HepG2 (cell line): ENCODE data around the gene PLIN5. TPM values are rescaled to one million over a fixed set of nuclear protein-coding genes. Genes with fewer than 3 reads are reported as not detected.

ENCODE experiments used
- CEBPB ChIP-seq: IDR thresholded peaks from 2 replicates; pipeline ENCODE4 v1.6.1; 2011; ENCODE audit warnings: low read depth, low read length, improper control_type of control experiment, borderline replicate concordance
- CHD2 ChIP-seq: IDR thresholded peaks from 2 replicates; pipeline ENCODE4 v1.6.1; 2011; ENCODE audit warnings: low read depth, low read length, improper control_type of control experiment
- CTCF ChIP-seq: sonication (generic); formaldehyde crosslinking; IDR thresholded peaks from 2 replicates; pipeline ENCODE4 v1.5.0; 2020; ENCODE audit warnings: mild to moderate bottlenecking, missing genetic modification reagents, moderate library complexity
- EZH2 ChIP-seq: conservative IDR thresholded peaks from 2 replicates; pipeline ENCODE4 v1.6.1; 2012; ENCODE audit warnings: mild to moderate bottlenecking, low read depth, low read length, moderate library complexity
- GMEB1 ChIP-seq: sonication (generic); formaldehyde crosslinking; IDR thresholded peaks from 2 replicates; pipeline ENCODE4 v1.5.1; 2020; ENCODE audit warnings: missing genetic modification reagents, mild to moderate bottlenecking, borderline replicate concordance
- MTA1 ChIP-seq: sonication (generic); formaldehyde crosslinking; IDR thresholded peaks from 2 replicates; pipeline ENCODE4 v1.4.0; 2020; ENCODE audit warnings: missing genetic modification reagents, mild to moderate bottlenecking, borderline replicate concordance
- NFYC ChIP-seq: IDR thresholded peaks from 2 replicates; pipeline ENCODE4 v1.6.1; 2016; ENCODE audit warnings: missing genetic modification reagents, missing compliant biosample characterization
- NONO ChIP-seq, 2 experiments: fragments of 450-650 bp in 1 of 2; sonication (generic) in 1 of 2; formaldehyde crosslinking in 1 of 2; IDR thresholded peaks in 1 of 2; conservative IDR thresholded peaks in 1 of 2; 2 replicates each; pipeline versions ENCODE4 v1.6.1 to v1.8.0; 2017 to 2022; ENCODE audit warnings: mild to moderate bottlenecking in 1 of 2, missing genetic modification reagents in 1 of 2, moderate library complexity in 1 of 2
- NR1H2 ChIP-seq: sonication (generic); formaldehyde crosslinking; IDR thresholded peaks from 2 replicates; pipeline ENCODE4 v1.8.1; 2022; ENCODE audit warnings: low read depth, missing genetic modification reagents, borderline replicate concordance
- PCBP1 ChIP-seq: fragments of 200-400 bp; formaldehyde crosslinking; IDR thresholded peaks from 2 replicates; pipeline ENCODE4 v1.6.1; 2017; ENCODE audit warnings: mild to moderate bottlenecking, low read depth, low read length, borderline replicate concordance
- REPIN1 ChIP-seq: sonication (generic); formaldehyde crosslinking; IDR thresholded peaks from 2 replicates; pipeline ENCODE4 v1.8.0; 2022; ENCODE audit warnings: missing genetic modification reagents, low read depth, mild to moderate bottlenecking, borderline replicate concordance
- SALL2 ChIP-seq: sonication (generic); formaldehyde crosslinking; IDR thresholded peaks from 2 replicates; pipeline ENCODE4 v1.8.1; 2023; ENCODE audit warnings: mild to moderate bottlenecking, missing genetic modification reagents, inconsistent platforms
- SKI ChIP-seq: fragments of 450-650 bp; IDR thresholded peaks from one replicate; pipeline ENCODE4 v1.6.1; 2018; ENCODE audit warnings: mild to moderate bottlenecking; ENCODE audit not compliant: partially characterized antibody
- SMYD3 ChIP-seq: sonication (generic); formaldehyde crosslinking; IDR thresholded peaks from 2 replicates; pipeline ENCODE4 v1.8.1; 2023; ENCODE audit warnings: mild to moderate bottlenecking, missing genetic modification reagents
- SP4 ChIP-seq: sonication (generic); formaldehyde crosslinking; IDR thresholded peaks from 2 replicates; pipeline ENCODE4 v1.8.1; 2023; ENCODE audit warnings: mild to moderate bottlenecking, missing genetic modification reagents
- TAF15 ChIP-seq: fragments of 200-400 bp; formaldehyde crosslinking; IDR thresholded peaks from one replicate; pipeline ENCODE4 v1.6.1; 2018; ENCODE audit warnings: mild to moderate bottlenecking, low read depth, low read length; ENCODE audit not compliant: poor library complexity, severe bottlenecking
- ZFP36L1 ChIP-seq: sonication (generic); formaldehyde crosslinking; IDR thresholded peaks from 2 replicates; pipeline ENCODE4 v1.8.0; 2022; ENCODE audit warnings: mild to moderate bottlenecking, missing genetic modification reagents, moderate library complexity
- ZFP36L2 ChIP-seq: sonication (generic); formaldehyde crosslinking; IDR thresholded peaks from 2 replicates; pipeline ENCODE4 v1.4.0; 2020; ENCODE audit warnings: missing genetic modification reagents
- ZFYVE20 ChIP-seq: sonication (generic); formaldehyde crosslinking; IDR thresholded peaks from 2 replicates; pipeline ENCODE4 v1.8.0; 2023; ENCODE audit warnings: low read depth, mild to moderate bottlenecking, moderate library complexity, missing genetic modification reagents, borderline replicate concordance
- ZNF331 ChIP-seq: sonication (generic); formaldehyde crosslinking; IDR thresholded peaks from 2 replicates; pipeline ENCODE4 v1.4.0; 2020; ENCODE audit warnings: missing genetic modification reagents
- ZNF333 ChIP-seq: sonication (generic); formaldehyde crosslinking; IDR thresholded peaks from 2 replicates; pipeline ENCODE4 v1.4.0; 2020; ENCODE audit warnings: mild to moderate bottlenecking, missing genetic modification reagents, borderline replicate concordance
- ZNF33A ChIP-seq: sonication (generic); formaldehyde crosslinking; IDR thresholded peaks from 2 replicates; pipeline ENCODE4 v1.5.1; 2020; ENCODE audit warnings: missing genetic modification reagents, mild to moderate bottlenecking, moderate library complexity, borderline replicate concordance
- ZNF431 ChIP-seq: sonication (generic); formaldehyde crosslinking; IDR thresholded peaks from 2 replicates; pipeline ENCODE4 v1.9.0; 2022; ENCODE audit warnings: missing genetic modification reagents, low read depth, mild to moderate bottlenecking, borderline replicate concordance
- ZNF674 ChIP-seq: sonication (generic); formaldehyde crosslinking; IDR thresholded peaks from 2 replicates; pipeline ENCODE4 v1.5.0; 2020; ENCODE audit warnings: low read depth, mild to moderate bottlenecking, missing genetic modification reagents
- ZNF841 ChIP-seq: sonication (generic); formaldehyde crosslinking; IDR thresholded peaks from 2 replicates; pipeline ENCODE4 v1.8.1; 2023; ENCODE audit warnings: missing genetic modification reagents, borderline replicate concordance
- polyA plus RNA-seq, 8 experiments: library from polyadenylated mRNA; depleted of rRNA in 3 of 8; stranded (reverse) in 7 of 8; unstranded in 1 of 8; fragments of >200 nt; fragmentation: Illumina TruSeq in 4 of 8; extraction: Trizol in 4 of 8; gene quantifications; 2 replicates each; pipeline versions ENCODE4 v1.2.1 to v1.2.3, GENCODE V29; 2011 to 2016; ENCODE audit warnings: low read depth in 4 of 8, missing spikeins in 1 of 8, mixed read lengths in 1 of 8; ENCODE audit not compliant: insufficient read depth in 1 of 8
- total RNA-seq, 5 experiments: library from RNA; depleted of rRNA; stranded (reverse); fragments of >200 nt; fragmentation: Illumina TruSeq; extraction: Trizol; gene quantifications; 2 replicates each; pipeline ENCODE4 v1.2.3, GENCODE V29; 2016; ENCODE audit warnings: low read depth in 1 of 5

Gene PLIN5
- total and polyA plus RNA-seq, 2 of the 13 experiments (the other 11 are each of a cell fraction or from before 2014, with no cell fraction given): 1.8 to 4.8 TPM

GRCh38 chr19:4518345-4519171 is 16.5 kb downstream of the PLIN5 start, which contains the start of gene PLIN4 (continued):
- no peak; the same call in 1 of the 2 replicates for TF ChIP-seq CTCF (CRISPR knock-in tag)
- 0 out of 2 replicates have a peak, but pooled peaks have one; percentile 61 for TF ChIP-seq ZFP36L1
- TF ChIP-seq ZFP36L2: no peak
- TF ChIP-seq ZNF431 (CRISPR knock-in tag): no peak
- TF ChIP-seq ZNF331 (CRISPR knock-in tag): 0 out of 2 replicates have a peak, but pooled peaks have one; percentile 23
- no peak for TF ChIP-seq TAF15
- TF ChIP-seq CEBPB: peak; percentile 14; the same call in 1 of the 2 replicates
- no peak for TF ChIP-seq CHD2
- TF ChIP-seq SP4 (CRISPR knock-in tag): no peak
- no peak for TF ChIP-seq ZNF841 (CRISPR knock-in tag)
- TF ChIP-seq EZH2: no peak
- no peak for TF ChIP-seq GMEB1
- TF ChIP-seq SKI: no peak
- 0 out of 2 replicates have a peak, but pooled peaks have one; percentile 20 for TF ChIP-seq NFYC (CRISPR knock-in tag)
- TF ChIP-seq MTA1 (CRISPR knock-in tag): no peak
- TF ChIP-seq SALL2 (CRISPR knock-in tag): no peak
- no peak for TF ChIP-seq ZFYVE20
- TF ChIP-seq ZNF33A: no peak
- TF ChIP-seq REPIN1 (CRISPR knock-in tag): no peak
- TF ChIP-seq ZNF674: no peak
- no peak for TF ChIP-seq NR1H2 (CRISPR knock-in tag)
- TF ChIP-seq NONO (IDR thresholded peaks at IDR 0.05): no peak
- peak; percentile 49; the same call in 1 of the 2 replicates for TF ChIP-seq NONO (CRISPR knock-in tag; conservative IDR thresholded peaks at IDR 0.05)
- no peak for TF ChIP-seq ZNF333
- TF ChIP-seq PCBP1: no peak
- TF ChIP-seq SMYD3 (CRISPR knock-in tag): no peak
